H1 (cell line): ENCODE data around the gene PCP4L1. TPM values are rescaled to one million over a fixed set of nuclear protein-coding genes. Genes with fewer than 3 reads are reported as not detected.

ENCODE experiments used
- CHD2 ChIP-seq: IDR thresholded peaks from 2 replicates; pipeline ENCODE4 v1.6.1; 2012; ENCODE audit warnings: low read length, improper control_type of control experiment
- YY1 ChIP-seq: IDR thresholded peaks from 2 replicates; pipeline ENCODE4 v1.6.1; 2011; ENCODE audit warnings: low read depth, mild to moderate bottlenecking, low read length
- polyA plus RNA-seq, 7 experiments: library from polyadenylated mRNA; depleted of rRNA in 3 of 7; stranded (reverse) in 5 of 7; unstranded in 2 of 7; fragments of >200 nt in 5 of 7; fragments of 200-250 nt in 2 of 7; gene quantifications; 1 replicate in 5 of 7; 2 replicates in 1 of 7; 4 replicates in 1 of 7; pipeline versions ENCODE4 v1.2.1 to v1.2.3, GENCODE V29; 2011 to 2013; ENCODE audit warnings: missing spikeins in 2 of 7, mixed read lengths in 2 of 7
- total RNA-seq: library from RNA; stranded (reverse); fragmentation: NEBNext Ultra II Directional; extraction: Animal tissue kit (Norgen Biotek cat#: 25700); gene quantifications from 2 replicates; pipeline ENCODE4 v1.2.1, GENCODE V29; 2021
- TF ChIP-seq, protein P1 (sequence below): fragments of 300-600 bp; sonication (generic); IDR thresholded peaks from 2 replicates; pipeline ENCODE4 v1.7.1; 2012; ENCODE audit warnings: low read length, moderate library complexity, mild to moderate bottlenecking, inconsistent platforms; ENCODE audit not compliant: insufficient replicate concordance

The PCP4L1 gene
- total and polyA plus RNA-seq, 2 of the 8 experiments (the other 6 are each of a cell fraction or from before 2014, with no cell fraction given), result 0.41 to 1.0 TPM

DNA sequence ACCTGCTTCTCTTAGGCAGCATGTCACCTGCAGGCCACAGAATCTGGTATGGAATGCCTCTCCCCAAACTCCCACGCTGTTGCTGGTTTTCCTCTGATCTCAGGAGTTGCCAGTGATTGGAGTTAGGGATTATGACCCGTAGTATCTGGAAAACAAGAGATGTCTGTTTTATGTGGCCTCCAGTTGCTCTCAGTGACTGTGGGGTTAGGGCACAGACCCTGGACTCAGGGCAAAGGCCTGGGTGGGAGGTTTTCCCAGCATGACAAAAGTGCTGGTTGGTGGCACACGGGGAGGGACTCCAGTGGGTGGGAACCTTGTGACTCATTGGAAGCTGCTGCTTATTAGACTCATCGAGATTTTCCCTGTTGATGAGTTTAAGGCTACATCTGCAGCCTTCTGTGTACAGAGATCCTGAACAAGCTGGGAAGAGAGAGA lies 20.5 kb upstream of the PCP4L1 start, which contains the start of gene NR1I3 (continued):
- TF ChIP-seq, protein P1, sequence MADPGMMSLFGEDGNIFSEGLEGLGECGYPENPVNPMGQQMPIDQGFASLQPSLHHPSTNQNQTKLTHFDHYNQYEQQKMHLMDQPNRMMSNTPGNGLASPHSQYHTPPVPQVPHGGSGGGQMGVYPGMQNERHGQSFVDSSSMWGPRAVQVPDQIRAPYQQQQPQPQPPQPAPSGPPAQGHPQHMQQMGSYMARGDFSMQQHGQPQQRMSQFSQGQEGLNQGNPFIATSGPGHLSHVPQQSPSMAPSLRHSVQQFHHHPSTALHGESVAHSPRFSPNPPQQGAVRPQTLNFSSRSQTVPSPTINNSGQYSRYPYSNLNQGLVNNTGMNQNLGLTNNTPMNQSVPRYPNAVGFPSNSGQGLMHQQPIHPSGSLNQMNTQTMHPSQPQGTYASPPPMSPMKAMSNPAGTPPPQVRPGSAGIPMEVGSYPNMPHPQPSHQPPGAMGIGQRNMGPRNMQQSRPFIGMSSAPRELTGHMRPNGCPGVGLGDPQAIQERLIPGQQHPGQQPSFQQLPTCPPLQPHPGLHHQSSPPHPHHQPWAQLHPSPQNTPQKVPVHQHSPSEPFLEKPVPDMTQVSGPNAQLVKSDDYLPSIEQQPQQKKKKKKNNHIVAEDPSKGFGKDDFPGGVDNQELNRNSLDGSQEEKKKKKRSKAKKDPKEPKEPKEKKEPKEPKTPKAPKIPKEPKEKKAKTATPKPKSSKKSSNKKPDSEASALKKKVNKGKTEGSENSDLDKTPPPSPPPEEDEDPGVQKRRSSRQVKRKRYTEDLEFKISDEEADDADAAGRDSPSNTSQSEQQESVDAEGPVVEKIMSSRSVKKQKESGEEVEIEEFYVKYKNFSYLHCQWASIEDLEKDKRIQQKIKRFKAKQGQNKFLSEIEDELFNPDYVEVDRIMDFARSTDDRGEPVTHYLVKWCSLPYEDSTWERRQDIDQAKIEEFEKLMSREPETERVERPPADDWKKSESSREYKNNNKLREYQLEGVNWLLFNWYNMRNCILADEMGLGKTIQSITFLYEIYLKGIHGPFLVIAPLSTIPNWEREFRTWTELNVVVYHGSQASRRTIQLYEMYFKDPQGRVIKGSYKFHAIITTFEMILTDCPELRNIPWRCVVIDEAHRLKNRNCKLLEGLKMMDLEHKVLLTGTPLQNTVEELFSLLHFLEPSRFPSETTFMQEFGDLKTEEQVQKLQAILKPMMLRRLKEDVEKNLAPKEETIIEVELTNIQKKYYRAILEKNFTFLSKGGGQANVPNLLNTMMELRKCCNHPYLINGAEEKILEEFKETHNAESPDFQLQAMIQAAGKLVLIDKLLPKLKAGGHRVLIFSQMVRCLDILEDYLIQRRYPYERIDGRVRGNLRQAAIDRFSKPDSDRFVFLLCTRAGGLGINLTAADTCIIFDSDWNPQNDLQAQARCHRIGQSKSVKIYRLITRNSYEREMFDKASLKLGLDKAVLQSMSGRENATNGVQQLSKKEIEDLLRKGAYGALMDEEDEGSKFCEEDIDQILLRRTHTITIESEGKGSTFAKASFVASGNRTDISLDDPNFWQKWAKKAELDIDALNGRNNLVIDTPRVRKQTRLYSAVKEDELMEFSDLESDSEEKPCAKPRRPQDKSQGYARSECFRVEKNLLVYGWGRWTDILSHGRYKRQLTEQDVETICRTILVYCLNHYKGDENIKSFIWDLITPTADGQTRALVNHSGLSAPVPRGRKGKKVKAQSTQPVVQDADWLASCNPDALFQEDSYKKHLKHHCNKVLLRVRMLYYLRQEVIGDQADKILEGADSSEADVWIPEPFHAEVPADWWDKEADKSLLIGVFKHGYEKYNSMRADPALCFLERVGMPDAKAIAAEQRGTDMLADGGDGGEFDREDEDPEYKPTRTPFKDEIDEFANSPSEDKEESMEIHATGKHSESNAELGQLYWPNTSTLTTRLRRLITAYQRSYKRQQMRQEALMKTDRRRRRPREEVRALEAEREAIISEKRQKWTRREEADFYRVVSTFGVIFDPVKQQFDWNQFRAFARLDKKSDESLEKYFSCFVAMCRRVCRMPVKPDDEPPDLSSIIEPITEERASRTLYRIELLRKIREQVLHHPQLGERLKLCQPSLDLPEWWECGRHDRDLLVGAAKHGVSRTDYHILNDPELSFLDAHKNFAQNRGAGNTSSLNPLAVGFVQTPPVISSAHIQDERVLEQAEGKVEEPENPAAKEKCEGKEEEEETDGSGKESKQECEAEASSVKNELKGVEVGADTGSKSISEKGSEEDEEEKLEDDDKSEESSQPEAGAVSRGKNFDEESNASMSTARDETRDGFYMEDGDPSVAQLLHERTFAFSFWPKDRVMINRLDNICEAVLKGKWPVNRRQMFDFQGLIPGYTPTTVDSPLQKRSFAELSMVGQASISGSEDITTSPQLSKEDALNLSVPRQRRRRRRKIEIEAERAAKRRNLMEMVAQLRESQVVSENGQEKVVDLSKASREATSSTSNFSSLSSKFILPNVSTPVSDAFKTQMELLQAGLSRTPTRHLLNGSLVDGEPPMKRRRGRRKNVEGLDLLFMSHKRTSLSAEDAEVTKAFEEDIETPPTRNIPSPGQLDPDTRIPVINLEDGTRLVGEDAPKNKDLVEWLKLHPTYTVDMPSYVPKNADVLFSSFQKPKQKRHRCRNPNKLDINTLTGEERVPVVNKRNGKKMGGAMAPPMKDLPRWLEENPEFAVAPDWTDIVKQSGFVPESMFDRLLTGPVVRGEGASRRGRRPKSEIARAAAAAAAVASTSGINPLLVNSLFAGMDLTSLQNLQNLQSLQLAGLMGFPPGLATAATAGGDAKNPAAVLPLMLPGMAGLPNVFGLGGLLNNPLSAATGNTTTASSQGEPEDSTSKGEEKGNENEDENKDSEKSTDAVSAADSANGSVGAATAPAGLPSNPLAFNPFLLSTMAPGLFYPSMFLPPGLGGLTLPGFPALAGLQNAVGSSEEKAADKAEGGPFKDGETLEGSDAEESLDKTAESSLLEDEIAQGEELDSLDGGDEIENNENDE, result no peak
- TF ChIP-seq CHD2, result no peak
- TF ChIP-seq YY1, result no peak
- TF ChIP-seq, all 59 proteins: peak for 0
